Measurements from ENCODE around the gene GAB1.
"Not testable (repeated sequence)": the region's sequence is repeated elsewhere in the genome, so short reads cannot be mapped to it uniquely, and the experiment has no call there.

The GAB1 gene

DNA sequence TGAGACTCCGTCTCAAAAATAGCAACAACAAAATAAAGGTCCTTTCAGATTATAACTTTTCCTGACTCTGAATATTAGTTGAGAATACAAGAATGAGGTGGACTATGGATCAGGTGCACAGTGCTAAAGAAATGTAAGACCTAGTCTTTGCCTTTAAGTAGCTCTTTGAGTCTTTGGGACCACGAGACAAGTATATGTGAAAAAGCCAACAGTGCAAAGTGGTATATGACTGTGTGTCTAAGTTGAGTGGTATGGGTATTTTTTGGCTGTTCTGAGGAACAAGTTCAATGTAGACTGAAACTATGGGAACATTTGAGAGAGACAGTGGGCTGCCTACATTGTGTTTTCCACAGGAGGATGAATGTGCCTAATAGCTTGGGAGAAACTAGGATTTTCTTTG lies 2.8 kb downstream of the GAB1 start:
- no peak for DNase-seq

DNA sequence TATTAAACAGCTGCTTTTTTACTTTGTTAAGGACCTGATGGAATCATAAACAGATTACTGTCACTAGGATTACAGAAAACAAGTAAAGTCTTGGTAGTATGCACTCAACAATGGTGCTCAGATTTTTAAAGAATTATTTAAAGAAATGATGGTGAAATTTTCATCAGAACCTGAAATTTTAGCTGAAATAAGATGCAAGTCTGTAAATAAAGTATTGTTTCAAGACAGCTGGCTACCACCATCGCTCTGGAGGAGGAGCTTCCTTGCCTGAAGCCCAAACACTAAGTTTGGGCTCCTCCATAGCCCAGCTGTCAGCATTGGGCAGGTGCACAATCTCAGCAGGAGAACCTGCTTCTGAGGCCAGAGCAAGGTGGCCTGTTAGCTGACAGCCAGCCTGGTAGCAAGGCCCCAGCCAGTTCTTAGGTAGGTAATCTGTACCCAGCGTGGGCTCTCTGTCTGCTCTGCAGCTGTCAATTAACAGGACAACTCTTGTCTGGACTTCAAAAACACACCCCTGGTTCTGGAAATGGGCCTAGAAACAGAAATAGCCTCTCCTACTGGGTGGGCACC lies 4.6 kb downstream of the GAB1 start:
- no peak for DNase-seq

DNA sequence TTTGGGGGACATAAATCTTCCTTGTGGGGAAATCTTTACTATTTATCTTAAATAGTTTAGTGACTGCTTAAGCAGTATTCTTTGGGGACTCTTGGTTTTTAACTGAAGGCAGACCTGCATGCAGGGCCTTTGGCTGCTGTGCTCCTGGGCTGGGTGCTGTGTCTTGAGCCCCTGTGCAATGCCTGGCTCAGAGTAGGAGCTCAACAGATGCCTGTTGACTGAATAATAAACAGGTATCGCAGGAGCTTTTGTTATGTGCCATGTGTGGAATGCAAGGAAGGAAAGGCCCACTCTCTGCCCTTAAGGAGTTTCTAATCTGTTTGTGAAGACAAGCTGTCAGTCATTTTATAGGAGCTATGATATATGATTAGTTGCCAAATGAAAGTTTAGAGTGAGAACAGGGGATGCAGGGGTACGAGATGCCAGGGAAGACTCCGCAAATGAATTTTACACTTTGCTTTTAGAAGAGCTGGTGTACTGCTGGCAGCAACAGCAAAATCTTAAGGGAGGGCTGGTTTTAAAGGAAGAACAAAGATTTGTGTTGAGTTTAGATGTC lies 6.7 kb downstream of the GAB1 start:
- no peak for DNase-seq

DNA sequence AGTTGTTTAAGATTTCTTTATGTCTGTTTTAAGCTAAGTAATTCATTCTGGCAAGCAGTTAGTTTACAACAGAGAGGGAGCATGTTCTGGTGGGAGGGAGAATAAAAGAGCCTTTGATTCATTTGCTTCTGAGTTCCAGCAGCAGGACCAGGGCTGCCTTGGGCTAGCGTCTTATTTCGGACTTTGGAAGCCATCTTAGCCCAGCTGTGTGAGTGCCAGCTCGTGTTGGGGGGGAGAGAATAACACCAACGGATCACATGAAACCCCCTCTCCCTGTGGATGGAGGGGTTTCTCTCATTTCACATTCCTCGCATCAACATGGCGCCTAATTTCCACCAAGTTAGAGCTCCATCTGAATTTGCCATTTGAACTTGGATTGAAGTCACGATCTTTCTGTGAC lies 7.4 kb downstream of the GAB1 start:
- DNase-seq, result peak; percentile 63

DNA sequence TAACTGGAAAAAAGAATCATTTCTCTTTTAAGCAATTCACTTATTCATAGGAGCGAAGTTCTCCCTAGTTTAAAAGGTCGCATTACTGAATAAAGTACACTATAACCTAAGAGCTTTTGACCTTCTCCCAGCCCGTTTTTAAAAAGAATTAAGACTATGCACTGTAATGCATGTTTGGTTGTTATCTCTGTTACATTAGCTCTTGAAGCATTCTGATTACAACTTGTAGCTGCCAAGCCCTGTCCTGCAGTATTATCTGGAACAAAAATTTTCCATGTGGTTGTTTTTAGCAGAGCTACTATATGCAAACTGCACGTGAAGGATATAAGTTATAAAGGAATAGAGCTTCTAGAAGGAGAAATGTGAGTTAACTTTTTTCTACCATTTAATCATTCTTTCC lies 8.1 kb downstream of the GAB1 start:
- no peak for DNase-seq

DNA sequence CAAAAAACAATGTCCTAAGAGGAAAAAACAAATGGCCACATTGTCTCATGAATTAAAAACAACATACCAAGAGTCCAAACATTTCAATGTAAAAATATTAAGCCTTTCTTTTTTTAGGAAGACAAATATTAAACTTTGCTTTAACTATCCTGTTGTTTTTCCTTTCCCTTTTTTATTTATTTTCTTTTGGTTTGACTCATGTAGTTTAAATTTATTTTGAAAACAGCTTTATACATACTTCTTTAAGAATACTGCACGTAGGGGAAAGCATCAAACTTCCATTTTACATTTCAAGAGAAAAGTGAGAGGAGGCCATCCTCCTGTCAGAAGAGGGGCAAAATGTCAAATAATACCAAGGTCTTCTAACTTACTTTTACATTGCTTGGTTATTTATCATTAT lies 8.7 kb downstream of the GAB1 start:
- no peak for DNase-seq

DNA sequence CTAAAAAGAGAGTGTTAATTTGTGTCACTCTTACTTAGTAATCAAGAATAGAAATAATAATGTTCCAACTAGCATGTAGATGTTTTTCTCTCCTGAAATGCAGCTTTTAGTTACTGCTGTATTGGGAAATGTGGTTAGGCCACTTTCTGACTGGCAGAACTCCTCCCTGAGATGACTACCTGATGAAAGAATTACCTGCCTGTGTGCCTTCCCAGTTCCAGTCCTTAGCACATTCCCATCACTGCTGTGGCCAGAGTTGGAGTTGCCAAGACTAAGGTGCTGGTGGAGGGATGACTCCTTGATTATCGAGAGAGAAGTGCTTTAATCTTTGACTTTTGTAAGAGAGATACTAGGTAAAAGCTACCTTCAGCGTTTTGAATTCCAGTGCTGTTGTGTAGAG lies 9.5 kb downstream of the GAB1 start:
- no peak for DNase-seq

DNA sequence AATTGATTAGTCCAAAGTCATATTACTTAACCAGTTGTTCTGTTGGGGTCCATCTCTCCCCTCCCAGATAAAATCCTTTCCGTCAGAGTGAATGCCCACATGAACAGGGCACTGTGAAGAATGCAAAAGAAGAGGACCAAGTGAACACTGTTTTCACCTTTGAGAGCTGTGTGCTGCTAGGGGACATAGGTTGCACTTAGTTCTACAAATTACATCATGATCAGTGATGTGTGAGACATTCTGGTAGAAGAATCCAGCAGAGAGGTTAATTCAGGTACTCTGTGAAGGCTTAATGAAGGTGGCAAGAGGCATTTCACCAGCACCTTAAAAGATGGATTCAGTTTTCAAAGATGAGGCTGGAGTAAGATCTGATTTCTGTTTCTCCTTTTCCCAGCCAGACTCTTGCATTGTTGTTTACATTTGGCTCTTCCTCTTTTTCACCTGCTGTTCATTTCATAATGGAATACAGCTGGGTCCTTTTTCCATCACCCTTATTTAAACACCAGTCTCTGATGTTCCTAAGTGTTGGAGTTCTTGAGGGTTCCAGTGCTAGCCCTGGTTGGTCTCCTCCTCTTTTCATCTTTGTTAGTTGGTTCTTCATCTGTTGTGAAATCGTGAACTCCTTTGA lies 10.9 kb downstream of the GAB1 start:
- no peak for DNase-seq

DNA sequence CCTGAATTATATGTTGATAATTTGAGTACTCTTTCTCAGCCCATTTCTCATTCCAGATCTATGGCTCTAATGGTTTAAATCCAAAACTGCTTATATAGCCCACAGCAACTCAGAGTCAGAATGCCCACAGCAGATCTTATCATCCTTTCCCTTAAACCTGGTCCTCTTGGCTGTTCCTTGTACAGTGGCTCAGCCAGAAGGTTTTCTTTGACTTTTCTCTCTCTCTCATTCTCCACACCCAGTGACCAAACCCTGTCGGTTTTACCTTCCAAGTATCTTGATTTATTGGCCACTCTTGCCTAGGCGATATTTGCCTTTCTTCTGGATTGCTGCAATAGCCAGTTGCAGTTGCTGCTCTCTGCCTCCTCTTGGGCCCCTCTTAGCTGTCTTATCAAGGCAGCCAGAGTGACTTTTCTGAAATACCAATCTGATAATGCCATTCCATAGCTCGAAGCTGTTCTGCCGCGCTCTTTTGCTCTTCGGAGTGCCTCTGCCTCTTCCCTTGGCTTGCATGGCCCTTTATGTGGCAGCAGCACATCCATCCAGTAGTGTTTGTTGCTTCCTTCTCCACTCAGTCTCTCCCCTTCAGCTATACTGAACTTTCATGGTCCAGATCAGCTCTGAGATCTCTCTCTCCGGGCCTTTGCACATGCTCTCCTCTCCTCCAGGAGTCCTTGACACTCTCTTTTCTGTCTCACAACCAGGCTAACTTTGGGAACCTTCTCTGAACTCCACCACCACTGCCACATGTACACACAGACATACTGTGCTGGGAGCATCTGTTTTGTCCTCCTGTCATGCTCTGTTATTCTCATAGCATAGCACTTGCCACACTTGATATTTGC lies 11.8 kb downstream of the GAB1 start:
- no peak for DNase-seq

DNA sequence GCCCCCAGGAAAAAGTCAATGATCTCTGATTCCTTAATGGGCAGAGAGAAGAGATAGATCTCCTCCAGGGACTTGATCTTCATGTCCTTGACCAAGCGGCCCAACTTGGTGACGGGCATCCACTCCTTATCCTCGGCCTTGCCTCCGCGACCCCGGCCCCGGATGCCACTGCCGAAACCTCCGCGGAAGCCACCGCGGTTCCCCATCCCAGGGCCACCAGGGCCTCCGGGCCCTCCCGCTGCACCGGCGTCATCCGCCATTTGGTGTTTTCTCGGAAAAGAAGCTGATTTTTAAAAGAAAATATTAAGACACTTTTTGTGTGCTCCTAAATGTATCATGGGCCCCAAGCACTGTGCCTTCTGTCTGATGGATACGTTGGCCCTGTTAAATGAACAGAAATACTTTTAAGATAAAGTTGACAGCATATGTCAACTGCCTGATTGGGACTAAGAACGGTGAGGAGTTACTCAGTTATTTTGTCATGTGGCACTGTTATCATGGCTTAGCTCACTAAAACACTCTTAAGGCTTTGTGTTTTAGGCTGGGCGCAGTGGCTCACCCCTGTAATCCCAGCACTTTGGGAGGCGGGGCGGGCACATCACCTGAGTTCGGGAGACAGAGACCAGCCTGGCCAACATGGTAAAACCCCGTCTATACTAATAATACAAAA lies 13.3 kb downstream of the GAB1 start:
- DNase-seq, result not testable (repeated sequence)

DNA sequence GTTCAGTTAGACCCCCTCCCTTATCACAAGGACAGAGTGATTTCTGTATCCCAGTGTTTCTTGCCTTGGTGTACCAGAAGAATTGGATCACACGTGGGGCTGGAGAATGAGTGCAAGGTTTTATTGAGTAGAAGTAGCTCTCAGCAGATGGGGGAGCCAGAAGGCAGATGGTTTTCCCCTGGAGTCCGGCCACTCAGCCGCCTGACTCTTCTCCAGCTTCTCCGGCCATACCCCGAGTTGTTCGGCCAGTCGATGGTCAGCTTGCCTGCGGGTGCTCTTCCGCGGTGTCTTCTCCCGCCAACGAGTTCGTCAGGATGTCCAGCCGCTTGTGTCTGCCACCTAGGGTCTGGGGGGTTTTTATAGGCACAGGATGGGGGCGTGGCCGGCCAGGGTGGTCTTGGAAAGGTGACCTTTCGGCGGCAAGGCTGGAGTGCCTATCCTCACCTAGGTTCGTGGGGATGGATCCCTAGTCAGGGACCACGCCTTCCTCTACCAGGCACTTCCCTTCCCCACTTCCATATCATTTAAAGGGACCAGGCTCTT lies 14.5 kb downstream of the GAB1 start:
- DNase-seq, result no peak

DNA sequence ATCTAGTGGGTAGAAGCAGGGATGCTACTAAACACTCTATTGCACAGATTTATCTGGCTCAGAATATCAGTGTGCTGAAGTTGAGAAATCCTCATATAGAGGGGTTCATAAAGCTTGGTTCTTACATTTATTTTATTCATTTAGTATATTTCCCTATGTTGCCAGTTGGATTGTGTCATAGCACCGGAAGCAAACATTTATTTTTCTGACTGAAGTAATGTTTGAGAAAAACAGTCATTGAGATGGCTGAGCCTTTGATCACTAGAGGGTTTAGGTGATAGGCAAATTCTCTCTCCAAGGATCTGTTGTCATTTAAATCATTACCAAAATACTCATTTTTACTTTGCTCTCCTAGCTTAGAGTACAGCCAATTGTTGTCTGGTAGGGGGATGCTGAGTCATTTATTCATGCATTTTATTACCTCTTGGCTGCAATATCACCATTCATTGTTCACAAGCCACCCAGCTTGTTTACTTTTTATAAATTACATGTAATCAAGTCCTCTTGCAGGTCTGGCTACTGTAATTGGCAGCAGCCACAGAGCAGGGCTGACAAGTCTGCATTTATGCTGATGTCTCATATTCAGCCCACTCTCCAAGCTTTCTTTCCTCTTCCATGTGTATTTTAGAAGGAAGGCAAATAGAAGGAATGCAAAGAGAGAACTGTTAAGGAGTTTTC lies 15.2 kb downstream of the GAB1 start:
- DNase-seq, result no peak

DNA sequence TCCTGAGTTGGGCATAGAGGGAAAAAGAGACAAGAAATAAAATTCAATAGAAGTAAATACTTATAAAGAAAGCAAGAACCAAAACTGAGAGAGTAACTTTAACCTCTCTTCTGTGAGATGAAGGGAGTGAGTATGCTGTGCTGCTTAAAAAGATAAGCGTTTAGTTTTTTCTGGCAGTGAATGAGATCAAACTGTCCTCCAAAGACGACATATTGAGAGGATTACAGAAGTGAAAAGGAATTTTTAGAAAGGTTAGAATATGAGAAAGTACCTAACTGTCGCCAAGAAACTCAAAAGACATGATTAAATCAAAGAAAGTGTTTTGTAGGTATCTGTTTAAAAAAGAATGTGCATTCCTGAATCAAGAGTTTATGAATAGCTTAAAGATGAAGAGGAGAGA lies 16.0 kb downstream of the GAB1 start:
- no peak for DNase-seq

DNA sequence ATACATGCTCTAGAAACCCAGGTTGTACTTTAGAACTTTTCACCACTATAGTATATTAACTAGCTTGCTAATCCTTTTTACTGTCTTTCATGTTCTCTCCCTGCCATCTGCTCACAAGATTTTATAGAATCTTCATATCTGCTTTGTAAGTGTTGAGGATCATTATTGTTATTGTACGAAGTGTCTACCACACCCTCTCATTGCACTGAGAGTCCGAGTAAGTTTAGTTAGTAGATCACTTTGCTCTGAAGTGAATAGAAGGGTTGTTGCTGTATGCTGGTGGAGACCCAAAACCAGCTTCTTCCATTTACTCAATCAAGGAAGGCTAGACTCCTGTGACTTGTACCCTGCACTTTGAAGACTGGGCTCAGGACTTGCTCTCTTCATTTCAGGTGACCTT lies 17.1 kb downstream of the GAB1 start:
- DNase-seq, result no peak

DNA sequence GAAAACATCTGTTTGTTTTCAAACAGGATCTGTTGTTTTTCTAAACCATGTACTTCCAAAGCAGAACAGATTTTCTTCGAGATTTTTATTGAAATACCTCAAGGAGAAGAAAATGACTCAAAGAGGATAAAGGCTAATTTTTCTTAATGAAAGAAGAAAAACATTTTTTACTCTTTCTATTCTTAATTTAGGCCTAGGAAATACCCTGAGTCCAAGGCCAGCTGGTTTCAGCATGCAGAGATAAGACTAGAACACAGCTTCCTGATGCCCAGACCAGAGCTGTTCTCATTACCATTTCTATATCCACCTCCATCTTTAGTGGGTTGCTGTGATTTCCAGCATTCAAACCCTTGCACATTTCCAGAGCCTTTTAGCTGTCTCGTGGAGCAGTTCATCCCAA lies 18.3 kb downstream of the GAB1 start:
- DNase-seq, result no peak

DNA sequence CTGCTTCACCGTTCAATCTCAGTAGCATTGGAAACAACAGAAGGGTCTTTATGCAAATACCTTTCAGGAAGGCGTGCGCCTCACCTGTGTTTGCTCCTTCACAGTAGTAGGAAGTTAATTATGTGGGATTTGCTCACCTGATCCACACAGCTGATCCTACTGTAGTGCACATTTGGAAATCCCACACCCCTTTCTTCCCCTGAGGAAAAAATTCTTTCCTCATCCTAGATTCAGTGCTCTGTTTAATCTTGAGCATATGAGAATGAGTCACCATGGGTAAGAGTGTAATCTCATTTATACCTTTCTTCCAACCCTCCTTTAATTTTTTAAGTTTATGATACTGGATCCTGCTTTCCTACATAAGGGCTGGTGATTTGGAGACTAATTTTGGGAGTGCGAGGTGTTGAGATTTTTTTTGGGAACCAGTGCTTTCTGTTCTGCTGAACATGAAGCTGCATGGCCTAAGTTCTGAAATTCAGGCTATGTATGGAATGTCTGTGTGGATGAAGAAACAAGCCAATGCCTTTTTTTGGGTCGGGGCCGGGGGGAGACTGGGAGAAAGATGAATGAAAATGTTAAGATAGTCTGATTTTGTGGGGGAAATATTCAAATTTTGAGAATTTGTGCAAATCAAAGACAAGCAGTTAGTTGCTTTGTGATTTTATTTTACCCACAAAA lies 19.0 kb downstream of the GAB1 start:
- no peak for DNase-seq

DNA sequence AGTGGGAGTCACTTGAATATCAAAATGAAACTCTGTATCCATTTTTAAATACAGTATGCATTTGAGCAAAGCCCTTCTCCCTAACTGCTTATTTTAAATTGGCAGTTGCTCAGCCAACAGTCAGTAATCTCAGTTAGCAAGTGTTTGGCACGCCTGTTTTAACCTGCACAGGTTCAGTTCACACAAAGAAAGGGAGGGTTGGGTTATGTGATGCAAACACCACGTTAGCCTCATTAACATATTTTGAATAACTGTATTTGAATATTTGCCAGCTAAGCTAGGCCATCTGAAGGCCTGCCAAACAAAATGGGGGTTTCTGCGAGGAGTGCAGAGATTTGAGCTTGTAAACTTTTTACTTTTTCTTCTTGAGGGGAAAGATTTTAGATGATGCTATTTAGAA lies 19.8 kb downstream of the GAB1 start:
- DNase-seq, result no peak

DNA sequence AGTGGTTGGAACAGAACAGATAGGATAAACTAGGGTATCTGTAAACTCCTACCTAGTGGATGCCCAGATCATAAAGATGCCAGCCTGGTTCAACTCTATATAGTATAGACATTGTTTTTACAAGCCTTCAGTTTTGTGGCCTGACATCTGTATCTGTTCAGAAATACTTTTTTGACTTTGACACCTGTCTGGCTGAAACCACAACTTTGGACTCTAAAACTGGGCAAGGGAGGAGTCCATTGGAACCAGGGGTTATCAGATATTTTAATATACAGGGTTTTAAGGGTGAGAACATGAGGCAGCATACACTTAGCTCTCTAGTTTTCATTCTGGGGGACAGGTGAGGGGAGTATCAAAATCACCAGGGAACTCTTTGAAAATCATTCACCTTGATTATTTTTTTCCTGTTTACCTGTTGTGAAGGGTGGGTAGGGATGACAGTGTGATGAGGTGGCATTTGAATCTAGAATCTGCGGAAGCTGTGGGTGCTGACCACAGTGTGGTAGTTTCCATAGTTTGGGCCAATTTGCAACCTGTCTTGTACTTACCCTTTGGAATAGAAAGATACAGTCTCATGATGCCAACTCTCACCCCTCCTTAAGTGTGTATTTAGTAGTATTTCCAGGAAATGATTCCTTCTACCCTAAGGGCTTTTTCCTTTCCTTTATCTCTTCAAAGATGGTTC lies 20.6 kb downstream of the GAB1 start:
- DNase-seq, result no peak

DNA sequence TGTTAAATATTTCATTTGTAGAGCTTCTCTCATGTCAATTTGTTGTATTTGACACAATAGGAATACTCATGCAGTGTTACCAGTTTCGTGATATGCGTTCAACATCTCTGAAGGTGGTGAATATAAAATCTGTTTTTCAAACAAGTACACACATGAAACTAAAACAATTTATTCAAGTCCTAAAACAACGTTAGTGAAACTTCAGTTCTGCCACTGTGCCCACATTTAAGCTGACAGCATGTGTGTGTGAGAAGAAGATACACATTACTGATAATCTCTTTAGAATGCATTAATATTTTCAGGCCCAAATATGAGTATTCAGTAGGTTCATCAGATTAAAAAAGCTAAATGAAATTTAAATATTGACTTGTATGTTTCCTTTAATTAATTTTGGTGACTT lies 21.7 kb downstream of the GAB1 start:
- no peak for DNase-seq

DNA sequence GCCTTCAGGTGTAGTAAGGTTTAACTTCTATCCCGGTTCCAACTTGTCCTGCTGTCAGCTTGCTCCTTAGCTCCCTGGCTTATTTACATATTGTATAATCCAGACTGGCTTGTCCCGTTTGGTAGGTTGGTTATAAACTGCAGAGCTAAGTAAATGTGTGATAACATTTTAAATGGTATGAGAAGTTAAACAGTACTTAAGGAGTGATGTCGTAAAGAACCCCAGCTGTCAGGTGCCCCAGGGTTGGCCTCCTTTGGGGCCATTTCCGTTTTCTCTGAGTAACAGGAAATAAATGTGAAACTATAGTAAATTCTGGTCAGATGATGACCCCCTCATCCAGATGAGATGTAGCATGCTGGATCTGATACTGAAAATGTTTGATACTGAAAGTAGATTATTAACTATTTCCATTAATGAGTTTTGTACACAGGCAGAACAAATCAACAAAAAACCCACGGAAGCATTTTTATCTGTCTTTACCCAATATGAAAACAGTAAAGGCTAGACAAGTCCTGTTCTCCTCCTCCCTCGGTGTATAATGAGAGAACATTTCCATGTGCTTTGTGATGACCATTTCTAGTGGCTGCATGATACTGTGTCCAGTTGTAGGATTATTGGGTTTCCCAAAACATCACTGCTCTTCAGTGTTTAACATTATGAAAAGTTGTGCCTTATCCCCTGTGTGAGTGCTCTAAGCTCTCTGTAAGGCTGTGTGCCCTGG lies 22.4 kb downstream of the GAB1 start:
- no peak for DNase-seq

Data from midbrain (tissue), 1 donor.